Limb (tissue), 2 donors: ENCODE data around the gene LINC00237.

ENCODE experiments used
- DNase-seq, 2 donors: peaks; one replicate each; pipeline ENCODE4 v3.0.0-alpha.2; 2016; ENCODE audit errors: extremely low spot score in 2 of 2

The LINC00237 gene

GRCh38 chr20:21106171-21107017 lies at the start of gene LINC00237:
Gene LINC00237, minus strand, starts transcription at chr20:21106358.
- DNase-seq: peak in 1 of 2 donors; percentile 49

GRCh38 chr20:21155268-21155667 lies 49.1 kb upstream of the LINC00237 start:
- no peak for DNase-seq

- DNase-seq: no peak
Observed at GRCh38 chr20:21154692-21155091, 48.5 kb upstream of the LINC00237 start.

- DNase-seq: no peak
Observed at GRCh38 chr20:21151791-21152190, 45.6 kb upstream of the LINC00237 start.

- no peak for DNase-seq
Observed at GRCh38 chr20:21149344-21149743, 43.2 kb upstream of the LINC00237 start.

GRCh38 chr20:21147593-21147992 lies 41.4 kb upstream of the LINC00237 start:
- no peak for DNase-seq

GRCh38 chr20:21146215-21146614 lies 40.1 kb upstream of the LINC00237 start:
- DNase-seq: no peak

- no peak for DNase-seq
Observed at GRCh38 chr20:21145424-21145823, 39.3 kb upstream of the LINC00237 start.

GRCh38 chr20:21143194-21143890 lies 37.2 kb upstream of the LINC00237 start:
- DNase-seq: no peak

- no peak for DNase-seq
Observed at GRCh38 chr20:21141825-21142224, 35.7 kb upstream of the LINC00237 start.

- no peak for DNase-seq
Observed at GRCh38 chr20:21139881-21140566, 33.9 kb upstream of the LINC00237 start.

GRCh38 chr20:21137078-21137477 lies 30.9 kb upstream of the LINC00237 start:
- DNase-seq: no peak

- no peak for DNase-seq
Observed at GRCh38 chr20:21136015-21136732, 30.0 kb upstream of the LINC00237 start.

GRCh38 chr20:21134883-21135493 lies 28.8 kb upstream of the LINC00237 start:
- no peak for DNase-seq

GRCh38 chr20:21133917-21134622 lies 27.9 kb upstream of the LINC00237 start:
- DNase-seq: no peak

GRCh38 chr20:21133404-21133803 lies 27.2 kb upstream of the LINC00237 start:
- DNase-seq: no peak

GRCh38 chr20:21129861-21130260 lies 23.7 kb upstream of the LINC00237 start:
- DNase-seq: no peak

- no peak for DNase-seq
Observed at GRCh38 chr20:21127201-21127981, 21.2 kb upstream of the LINC00237 start.

- no peak for DNase-seq
Observed at GRCh38 chr20:21126581-21126870, 20.4 kb upstream of the LINC00237 start.
